GM12878 (cell line): Measurements from ENCODE around the gene NTM. TPM values are rescaled to one million over a fixed set of nuclear protein-coding genes. Genes with fewer than 3 reads are reported as not detected.

Source experiments
- CEBPB ChIP-seq, 2 experiments: fragments of 150-350 bp in 1 of 2; IDR thresholded peaks; 2 replicates each; pipeline ENCODE4 v1.6.1; 2012 to 2014; ENCODE audit warnings: low read depth in 2 of 2, low read length in 2 of 2, borderline replicate concordance in 1 of 2, inconsistent platforms in 1 of 2
- CHD4 ChIP-seq: fragments of 200-600 bp; sonication (generic); IDR thresholded peaks from 2 replicates; pipeline ENCODE4 v1.6.1; 2016; ENCODE audit warnings: mild to moderate bottlenecking
- DPF2 ChIP-seq: fragments of 450-650 bp; IDR thresholded peaks from 2 replicates; pipeline ENCODE4 v1.6.1; 2017; ENCODE audit warnings: mild to moderate bottlenecking
- GATAD2B ChIP-seq: fragments of 450-650 bp; conservative IDR thresholded peaks from 2 replicates; pipeline ENCODE4 v1.6.1; 2017; ENCODE audit warnings: low read depth, mild to moderate bottlenecking, moderate library complexity
- MAX ChIP-seq: IDR thresholded peaks from 2 replicates; pipeline ENCODE4 v1.6.1; 2012; ENCODE audit warnings: low read depth, low read length, improper control_type of control experiment
- POU2F2 ChIP-seq: IDR thresholded peaks from 3 replicates; pipeline ENCODE4 v1.6.1; 2011; ENCODE audit warnings: low read depth, mild to moderate bottlenecking, low read length, borderline replicate concordance
- SIX5 ChIP-seq: IDR thresholded peaks from 2 replicates; pipeline ENCODE4 v1.6.1; 2011; ENCODE audit warnings: mild to moderate bottlenecking, low read depth, low read length, moderate library complexity; ENCODE audit not compliant: severe bottlenecking
- TAF1 ChIP-seq: IDR thresholded peaks from 2 replicates; pipeline ENCODE4 v1.6.1; 2011; ENCODE audit warnings: mild to moderate bottlenecking, low read depth, low read length, borderline replicate concordance
- ZBTB33 ChIP-seq: fragments of 450-650 bp; IDR thresholded peaks from 2 replicates; pipeline ENCODE4 v1.6.1; 2017; ENCODE audit warnings: mild to moderate bottlenecking
- ZBTB4 ChIP-seq: fragments of 450-650 bp; formaldehyde crosslinking; IDR thresholded peaks from 2 replicates; pipeline ENCODE4 v1.4.0; 2022; ENCODE audit warnings: mild to moderate bottlenecking, moderate library complexity
- ZBTB40 ChIP-seq: fragments of 450-650 bp; IDR thresholded peaks from 2 replicates; pipeline ENCODE4 v1.6.1; 2016; ENCODE audit warnings: mild to moderate bottlenecking, moderate library complexity, borderline replicate concordance
- polyA plus RNA-seq, 11 experiments: library from polyadenylated mRNA; depleted of rRNA in 4 of 11; unstranded in 6 of 11; stranded (reverse) in 5 of 11; fragments of >200 nt; fragmentation: Nextera tagmentation in 4 of 11; fragmentation: Illumina TruSeq in 1 of 11; extraction: Ambion mirVana in 4 of 11; extraction: Trizol in 1 of 11; gene quantifications; 1 replicate in 1 of 11; 2 replicates in 10 of 11; pipeline versions ENCODE4 v1.2.1 to v1.2.3, GENCODE V29; 2011 to 2016; ENCODE audit warnings: inconsistent platforms in 2 of 11, missing spikeins in 2 of 11, low read depth in 1 of 11
- total RNA-seq, 4 experiments: library from RNA; depleted of rRNA in 3 of 4; stranded (reverse); fragments of >200 nt in 3 of 4; fragmentation: Illumina TruSeq in 1 of 4; extraction: Trizol in 1 of 4; gene quantifications; 2 replicates each; pipeline versions ENCODE4 v1.2.1 to v1.2.3, GENCODE V29; 2013 to 2021

The NTM gene
- total and polyA plus RNA-seq, 10 of the 15 experiments (the other 5 are each of a cell fraction or from before 2014, with no cell fraction given): not detected

- TF ChIP-seq ZBTB40: no peak
- TF ChIP-seq CHD4: no peak
- no peak for TF ChIP-seq GATAD2B
- no peak for TF ChIP-seq ZBTB33
- TF ChIP-seq TAF1: no peak
- TF ChIP-seq MAX: no peak
- no peak for TF ChIP-seq SIX5
- no peak for TF ChIP-seq DPF2
- TF ChIP-seq ZBTB4 (CRISPR knock-in tag): no peak
- TF ChIP-seq CEBPB (IDR thresholded peaks at IDR 0.05; ENCODE audit: borderline replicate concordance in 1 of 2, low read depth in 2 of 2, low read length in 2 of 2): no peak
- no peak for TF ChIP-seq POU2F2
Measured at GRCh38 chr11:131538322-131538721, 167.9 kb downstream of the NTM start (continued).
